Measurements from ENCODE around the gene KHNYN. TPM values are rescaled to one million over a fixed set of nuclear protein-coding genes. Genes with fewer than 3 reads are reported as not detected.

Gene KHNYN
- total and polyA plus RNA-seq, 2 of the 8 experiments (the other 6 are each of a cell fraction or from before 2014, with no cell fraction given), result 7.6 to 22.3 TPM

- TF ChIP-seq FOSL1 (IDR thresholded peaks at IDR 0.05; ENCODE audit: insufficient read depth, low read depth, low read length) (no peak), KDM4A (IDR thresholded peaks at IDR 0.05; ENCODE audit: low read depth, low read length, severe bottlenecking) (no peak), CHD7 (IDR thresholded peaks at IDR 0.05; ENCODE audit: insufficient replicate concordance, low read length) (no peak), CTBP2 (IDR thresholded peaks at IDR 0.05; ENCODE audit: borderline replicate concordance, insufficient read depth, insufficient read length, low read length) (no peak), MAFK (IDR thresholded peaks at IDR 0.05; ENCODE audit: low read depth, low read length) (no peak), SIX5 (IDR thresholded peaks at IDR 0.05; ENCODE audit: low read depth, low read length) (no peak)
- TF ChIP-seq, protein P1, sequence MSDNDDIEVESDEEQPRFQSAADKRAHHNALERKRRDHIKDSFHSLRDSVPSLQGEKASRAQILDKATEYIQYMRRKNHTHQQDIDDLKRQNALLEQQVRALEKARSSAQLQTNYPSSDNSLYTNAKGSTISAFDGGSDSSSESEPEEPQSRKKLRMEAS (IDR thresholded peaks at IDR 0.05), result no peak
Measured at GRCh38 chr14:24416932-24417619, 12.7 kb upstream of the KHNYN start (continued).
